SU-DHL-6 (cell line): ENCODE results near the gene GSTT2.

Experiments
- H2AFZ ChIP-seq: fragments of 200-600 bp; sonication (generic); 2 replicates; pipeline ENCODE4 v1.6.1; 2014; ENCODE audit warnings: low read depth, mild to moderate bottlenecking, moderate library complexity, mixed read lengths, antibody characterized with exemption, low read length; ENCODE audit not compliant: severe bottlenecking
- H3F3A ChIP-seq: fragments of 200-600 bp; shearing (Covaris generic); 2 replicates; pipeline ENCODE4 v1.6.0; 2016; ENCODE audit warnings: antibody characterized with exemption, mild to moderate bottlenecking; ENCODE audit not compliant: insufficient read depth
- H3K27ac ChIP-seq: fragments of 200-600 bp; sonication (generic); 2 replicates; pipeline ENCODE4 v1.5.1; 2016; ENCODE audit warnings: low read depth, mild to moderate bottlenecking, low read length, moderate library complexity, mixed read lengths
- H3K27me3 ChIP-seq: fragments of 200-600 bp; sonication (generic), shearing (Covaris generic); 2 replicates; pipeline ENCODE4 v1.6.0; 2014; ENCODE audit warnings: mild to moderate bottlenecking, low read length
- H3K36me3 ChIP-seq: fragments of 200-600 bp; sonication (generic); 2 replicates; pipeline ENCODE4 v1.6.1; 2014; ENCODE audit warnings: mild to moderate bottlenecking, low read length, mixed read lengths
- H3K4me2 ChIP-seq: fragments of 300-600, 200-600 bp; shearing (Covaris generic), sonication (generic); 2 replicates; pipeline ENCODE4 v1.6.0; 2014; ENCODE audit warnings: low read length, low read depth, mild to moderate bottlenecking; ENCODE audit not compliant: poor library complexity, severe bottlenecking
- H3K4me3 ChIP-seq: fragments of 200-600 bp; sonication (generic); 2 replicates; pipeline ENCODE4 v1.5.1; 2014; ENCODE audit warnings: antibody characterized with exemption, low read length, mild to moderate bottlenecking, mixed read lengths; ENCODE audit not compliant: insufficient read depth, poor library complexity, severe bottlenecking
- H3K79me2 ChIP-seq: fragments of 200-600 bp; sonication (generic); 2 replicates; pipeline ENCODE4 v1.6.1; 2014; ENCODE audit warnings: mild to moderate bottlenecking, low read length, moderate library complexity; ENCODE audit not compliant: insufficient read depth
- H3K9ac ChIP-seq: fragments of 200-600 bp; sonication (generic); 2 replicates; pipeline ENCODE4 v1.7.0; 2014; ENCODE audit warnings: mild to moderate bottlenecking, low read length
- H3K9me2 ChIP-seq: fragments of 200-600 bp; sonication (generic); replicated peaks from 2 replicates; pipeline ENCODE4 v1.6.1; 2014; ENCODE audit warnings: low read length; ENCODE audit not compliant: insufficient read depth
- H3K9me3 ChIP-seq: fragments of 200-600 bp; sonication (generic); 2 replicates; pipeline ENCODE4 v1.6.1; 2014; ENCODE audit warnings: low read length, mixed read lengths; ENCODE audit not compliant: insufficient read depth
- H4K20me1 ChIP-seq: fragments of 200-600 bp; sonication (generic); 2 replicates; pipeline ENCODE4 v1.6.1; 2014; ENCODE audit warnings: low read depth, mild to moderate bottlenecking, antibody characterized with exemption, low read length, moderate library complexity, mixed read lengths
- EZH2phosphoT487 ChIP-seq: fragments of 200-600 bp; sonication (generic), shearing (Covaris generic); conservative IDR thresholded peaks from 2 replicates; pipeline ENCODE4 v1.6.1; 2018; ENCODE audit warnings: mild to moderate bottlenecking, antibody characterized with exemption, low read length, moderate library complexity, mixed read lengths
- TF ChIP-seq, protein P1 (sequence below): fragments of 200-600 bp; sonication (generic); IDR thresholded peaks from one replicate; pipeline ENCODE4 v1.5.1; 2017; ENCODE audit warnings: antibody characterized with exemption, mild to moderate bottlenecking, low read length, moderate library complexity; ENCODE audit not compliant: insufficient read depth, poor library complexity, severe bottlenecking

Gene GSTT2

DNA sequence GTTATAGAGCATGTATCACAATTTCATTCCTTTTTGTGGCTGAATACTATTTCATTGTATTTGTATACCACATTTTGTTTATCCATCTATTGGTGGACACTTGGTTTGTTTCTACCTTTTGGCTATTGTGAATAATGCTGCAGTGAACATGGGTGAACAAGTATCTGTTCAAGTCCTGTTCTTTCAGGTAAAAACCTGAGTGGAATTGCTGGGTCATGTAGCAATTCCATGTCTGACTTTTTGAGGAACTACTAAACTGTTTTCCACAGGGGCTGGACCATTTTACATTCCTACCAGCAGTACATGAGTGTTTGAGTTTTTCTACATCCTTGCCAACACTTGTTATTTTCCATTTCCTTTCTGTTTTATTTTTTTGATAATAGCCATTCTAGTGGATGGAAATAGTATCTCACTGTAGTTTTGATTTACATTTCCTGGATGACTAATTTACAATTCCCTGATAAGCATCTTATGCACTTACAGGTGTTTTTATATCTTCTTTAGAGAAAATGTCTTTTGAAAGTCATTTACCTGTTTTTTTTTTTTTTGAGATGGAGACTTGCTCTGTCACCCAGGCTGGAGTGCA lies 43.4 kb downstream of the GSTT2 start:
- no peaks in the 10 kb centered on the region for H3K27me3 ChIP-seq
- no peak overlapping the region for H3K4me3 ChIP-seq
- H3K36me3 ChIP-seq = no peaks in the 10 kb centered on the region
- no peak overlapping the region for H3K27ac ChIP-seq
- no peak overlapping the region for H3K9ac ChIP-seq
- H4K20me1 ChIP-seq = 0 out of 2 replicates have a peak, but pooled peaks cover 3% of the 10 kb centered on the region
- H2AFZ ChIP-seq = no peak overlapping the region
- TF ChIP-seq, protein P1, sequence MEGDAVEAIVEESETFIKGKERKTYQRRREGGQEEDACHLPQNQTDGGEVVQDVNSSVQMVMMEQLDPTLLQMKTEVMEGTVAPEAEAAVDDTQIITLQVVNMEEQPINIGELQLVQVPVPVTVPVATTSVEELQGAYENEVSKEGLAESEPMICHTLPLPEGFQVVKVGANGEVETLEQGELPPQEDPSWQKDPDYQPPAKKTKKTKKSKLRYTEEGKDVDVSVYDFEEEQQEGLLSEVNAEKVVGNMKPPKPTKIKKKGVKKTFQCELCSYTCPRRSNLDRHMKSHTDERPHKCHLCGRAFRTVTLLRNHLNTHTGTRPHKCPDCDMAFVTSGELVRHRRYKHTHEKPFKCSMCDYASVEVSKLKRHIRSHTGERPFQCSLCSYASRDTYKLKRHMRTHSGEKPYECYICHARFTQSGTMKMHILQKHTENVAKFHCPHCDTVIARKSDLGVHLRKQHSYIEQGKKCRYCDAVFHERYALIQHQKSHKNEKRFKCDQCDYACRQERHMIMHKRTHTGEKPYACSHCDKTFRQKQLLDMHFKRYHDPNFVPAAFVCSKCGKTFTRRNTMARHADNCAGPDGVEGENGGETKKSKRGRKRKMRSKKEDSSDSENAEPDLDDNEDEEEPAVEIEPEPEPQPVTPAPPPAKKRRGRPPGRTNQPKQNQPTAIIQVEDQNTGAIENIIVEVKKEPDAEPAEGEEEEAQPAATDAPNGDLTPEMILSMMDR = no peak
- TF ChIP-seq EZH2phosphoT487 = no peak
- H3K9me3 ChIP-seq = no peaks in the 10 kb centered on the region
- no peaks in the 10 kb centered on the region for H3F3A ChIP-seq
- H3K79me2 ChIP-seq = peaks cover 25% of the 10 kb centered on the region; the same call in 1 of the 2 replicates
- no peaks in the 10 kb centered on the region for H3K9me2 ChIP-seq
- H3K4me2 ChIP-seq = no peak overlapping the region

DNA sequence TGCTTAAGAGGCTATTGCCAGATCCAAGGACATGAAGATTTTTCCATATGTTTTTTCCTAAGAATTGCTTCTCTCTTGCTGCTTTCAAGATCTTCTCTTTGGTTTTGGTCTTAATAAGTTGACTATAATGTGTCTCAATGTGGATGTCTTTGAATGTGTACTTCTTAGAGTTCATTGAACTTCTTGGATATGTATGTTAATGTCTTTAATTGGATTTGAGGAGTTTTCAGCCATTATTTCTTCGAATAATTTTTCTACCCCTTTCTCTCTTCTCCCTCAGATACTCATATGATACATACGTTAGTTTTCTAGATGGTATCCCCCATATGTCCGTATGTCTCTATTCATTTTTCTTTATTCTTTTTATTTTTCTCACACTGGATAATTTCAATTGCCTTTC lies 44.4 kb downstream of the GSTT2 start:
- Histone ChIP-seq H3F3A (no peaks in the 10 kb centered on the region), H2AFZ (no peak overlapping the region), H3K79me2 (peaks cover 29% of the 10 kb centered on the region; the same call in 1 of the 2 replicates), H4K20me1 (0 out of 2 replicates have a peak, but pooled peaks cover 3% of the 10 kb centered on the region), H3K9me3 (no peaks in the 10 kb centered on the region), H3K27me3 (no peaks in the 10 kb centered on the region), H3K9ac (no peak overlapping the region), H3K36me3 (no peaks in the 10 kb centered on the region), H3K9me2 (no peaks in the 10 kb centered on the region), H3K27ac (no peak overlapping the region), H3K4me2 (no peak overlapping the region), H3K4me3 (no peak overlapping the region)
- no peak for TF ChIP-seq EZH2phosphoT487
- TF ChIP-seq, protein P1 = no peak

DNA sequence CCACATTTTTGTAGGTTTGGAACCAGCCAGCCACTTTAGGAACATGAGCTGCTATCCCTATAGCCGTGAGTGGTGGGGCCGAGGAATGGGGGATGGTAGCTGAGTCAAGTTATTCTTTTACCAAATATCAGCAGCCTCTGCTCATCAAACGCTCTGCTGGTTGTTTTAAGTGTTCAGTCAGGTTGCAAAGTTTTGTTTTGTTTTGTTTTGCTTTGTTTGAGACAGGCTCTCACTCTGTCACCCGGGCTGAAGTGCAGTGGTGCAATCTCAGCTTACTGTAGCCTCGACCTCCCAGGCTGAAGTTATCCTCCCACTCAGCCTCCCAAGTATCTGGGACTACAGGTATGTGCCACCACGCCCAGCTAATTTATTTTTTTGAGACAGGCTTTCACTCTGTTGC lies 45.5 kb downstream of the GSTT2 start:
- no peak overlapping the region for H3K9ac ChIP-seq
- TF ChIP-seq EZH2phosphoT487 = no peak
- TF ChIP-seq, protein P1 = no peak
- H3K79me2 ChIP-seq = peaks cover 39% of the 10 kb centered on the region

More for the DNA sequence above, 45.5 kb downstream of the GSTT2 start:
- H3K27ac ChIP-seq = no peak overlapping the region
- H3F3A ChIP-seq = no peaks in the 10 kb centered on the region
- H3K27me3 ChIP-seq = no peaks in the 10 kb centered on the region
- no peak overlapping the region for H3K4me3 ChIP-seq
- 0 out of 2 replicates have a peak, but pooled peaks cover 3% of the 10 kb centered on the region for H4K20me1 ChIP-seq
- H3K9me3 ChIP-seq = no peaks in the 10 kb centered on the region
- no peak overlapping the region for H2AFZ ChIP-seq
- no peaks in the 10 kb centered on the region for H3K9me2 ChIP-seq
- no peaks in the 10 kb centered on the region for H3K36me3 ChIP-seq
- no peak overlapping the region for H3K4me2 ChIP-seq
